Activated CD8-positive, alpha-beta memory T cell treated with anti-CD3 and anti-CD28 coated beads for 48 hours (primary cell): ENCODE results near the gene CAPN5.

Experiments used
- DNase-seq, 3 experiments: peaks; one replicate each; pipeline ENCODE4 v3.0.0-alpha.2; 2020; ENCODE audit warnings: low read depth in 2 of 3, low spot score in 2 of 3

Gene CAPN5

DNA sequence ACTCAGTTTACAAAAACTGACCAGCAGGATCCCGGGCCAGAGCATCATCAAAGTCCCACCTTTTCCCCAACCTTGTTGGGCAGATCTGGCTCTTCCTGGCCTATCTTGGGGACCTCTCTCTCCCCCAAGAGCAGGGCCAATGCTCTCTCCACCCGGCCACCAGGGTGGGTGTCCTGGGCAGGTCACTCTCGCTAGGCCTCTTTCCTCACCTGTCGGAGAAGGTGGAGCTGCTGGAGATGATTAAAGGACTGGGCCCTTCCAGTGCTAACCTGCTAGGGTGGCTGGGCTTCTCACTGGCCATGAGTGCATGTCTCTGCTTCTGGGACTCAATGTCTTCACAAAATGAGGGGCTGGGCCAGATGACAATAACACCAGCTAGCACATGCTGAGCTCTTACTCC is 2.9 kb upstream of the CAPN5 start:
- DNase-seq: no peak

DNA sequence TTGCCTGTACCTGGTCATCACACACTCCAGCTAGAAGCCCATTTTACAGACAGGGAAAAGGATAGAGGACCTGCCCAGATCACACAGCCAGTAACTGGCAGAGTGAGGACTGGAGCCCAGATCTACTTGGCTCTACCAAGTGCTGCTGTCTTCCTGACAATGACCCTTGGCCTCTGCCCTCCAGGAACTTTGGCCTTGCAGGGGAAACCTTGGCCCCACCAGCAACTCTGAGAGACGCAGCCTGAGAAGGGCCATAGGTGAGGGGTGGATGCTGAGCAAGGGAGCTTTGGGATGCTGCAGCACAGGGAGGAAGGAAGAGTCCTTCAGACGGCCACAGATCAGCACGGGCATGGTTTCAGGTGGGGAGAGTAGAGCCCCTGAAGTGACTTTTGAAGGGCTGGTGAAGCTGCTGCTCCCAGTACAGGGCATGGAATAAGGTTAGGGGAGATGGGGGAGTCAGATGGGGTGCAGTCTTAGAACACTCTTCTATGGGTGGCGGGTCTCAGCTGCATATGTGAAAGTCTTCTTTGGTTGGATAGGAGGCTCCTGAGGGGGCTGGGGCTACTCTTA is 2.0 kb upstream of the CAPN5 start:
- DNase-seq: no peak

DNA sequence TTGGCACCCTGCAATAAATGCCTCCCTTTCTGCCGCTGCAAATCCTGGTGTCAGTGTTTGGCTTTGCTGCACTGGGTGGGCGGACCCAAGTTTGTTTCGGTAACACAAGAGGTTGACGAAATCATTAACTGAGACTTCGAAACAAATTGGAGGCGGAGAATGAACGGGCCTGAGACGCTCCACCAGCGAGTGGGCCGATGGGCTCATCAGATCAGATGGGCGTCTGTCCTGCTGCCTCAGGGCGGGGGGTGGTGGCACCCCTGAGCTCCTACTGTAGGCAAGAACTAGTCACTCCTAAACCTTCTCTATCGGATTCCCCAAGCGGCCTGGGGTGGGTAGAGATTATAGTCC is 918 bp upstream of the CAPN5 start:
- DNase-seq: no peak

DNA sequence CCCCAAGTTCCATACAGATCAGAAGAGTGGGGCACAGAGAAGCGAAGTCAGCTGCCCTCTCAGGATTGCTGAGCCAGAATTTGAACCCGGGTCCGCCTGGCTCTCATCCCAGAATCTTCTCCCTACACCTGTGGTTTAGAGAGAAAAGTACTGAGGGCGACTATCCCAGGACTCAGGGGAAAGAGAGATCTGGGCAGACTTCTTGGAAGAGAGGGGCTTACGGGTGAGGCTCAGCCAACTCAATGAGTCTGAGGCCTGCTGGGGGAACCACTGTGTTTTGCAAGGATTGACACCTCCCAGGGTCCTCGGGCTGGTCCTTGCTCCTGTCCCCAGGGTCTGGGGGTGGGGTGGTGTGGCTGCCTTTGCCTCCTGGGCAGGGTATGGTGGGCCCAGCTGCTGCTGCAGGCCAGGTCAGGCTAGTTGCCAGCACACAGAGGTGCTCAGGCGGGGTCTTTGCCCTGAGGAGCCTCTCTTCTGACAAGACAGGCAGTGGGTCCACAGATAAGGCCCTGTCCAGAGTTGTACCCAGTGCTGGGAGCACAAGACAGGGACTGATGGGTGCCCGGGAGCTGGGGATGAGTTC is 1.2 kb downstream of the CAPN5 start:
- DNase-seq: no peak

DNA sequence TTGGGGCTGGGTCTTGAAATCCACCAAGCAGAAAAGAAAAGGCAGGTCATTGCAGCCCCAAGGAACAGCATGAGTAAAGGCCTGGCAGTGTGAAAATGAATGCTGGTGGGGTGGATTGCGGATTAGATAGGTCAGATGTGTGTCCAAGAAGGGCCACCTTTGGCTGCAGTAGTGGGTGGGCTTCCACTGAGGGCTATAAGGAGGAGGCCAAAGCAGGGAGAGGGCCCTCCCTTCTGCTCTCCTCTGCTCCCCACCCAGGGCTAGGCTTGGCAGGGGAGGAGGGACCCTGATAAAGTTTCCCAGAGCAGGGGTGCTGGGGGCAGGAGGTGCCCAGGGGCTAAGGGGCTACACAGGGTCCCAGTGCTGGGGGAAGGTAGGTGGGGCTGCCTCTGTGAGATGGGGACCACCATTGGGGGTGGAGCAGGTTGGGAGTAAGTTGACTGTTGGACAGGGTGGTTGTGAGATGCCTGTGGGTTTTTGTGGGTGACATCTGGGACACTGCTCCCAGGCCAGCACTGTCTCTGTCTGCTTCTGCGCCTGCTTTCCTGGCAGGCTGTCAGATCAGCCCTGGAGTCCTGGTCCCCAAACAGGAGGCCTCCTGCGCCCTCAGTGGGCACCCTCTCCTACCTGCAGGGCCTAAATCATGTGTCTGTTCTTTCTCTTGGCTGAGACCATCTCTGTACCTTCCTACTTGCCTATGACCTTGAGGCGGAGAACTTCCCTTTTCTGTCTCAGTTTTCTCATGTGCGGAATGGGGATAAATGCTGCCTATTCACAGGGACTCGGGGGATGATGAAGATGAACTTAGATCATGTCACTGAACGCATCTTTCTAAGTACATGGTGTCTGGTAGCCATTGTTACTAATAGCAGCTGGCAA is 1.9 kb downstream of the CAPN5 start:
- no peak for DNase-seq

- DNase-seq: no peak
Measured at GRCh38 chr11:77069336-77069968, 2.7 kb downstream of the CAPN5 start.

- DNase-seq: no peak
Measured at GRCh38 chr11:77069969-77070582, 3.3 kb downstream of the CAPN5 start.

GRCh38 chr11:77071077-77071476 is 4.3 kb downstream of the CAPN5 start:
- no peak for DNase-seq

DNA sequence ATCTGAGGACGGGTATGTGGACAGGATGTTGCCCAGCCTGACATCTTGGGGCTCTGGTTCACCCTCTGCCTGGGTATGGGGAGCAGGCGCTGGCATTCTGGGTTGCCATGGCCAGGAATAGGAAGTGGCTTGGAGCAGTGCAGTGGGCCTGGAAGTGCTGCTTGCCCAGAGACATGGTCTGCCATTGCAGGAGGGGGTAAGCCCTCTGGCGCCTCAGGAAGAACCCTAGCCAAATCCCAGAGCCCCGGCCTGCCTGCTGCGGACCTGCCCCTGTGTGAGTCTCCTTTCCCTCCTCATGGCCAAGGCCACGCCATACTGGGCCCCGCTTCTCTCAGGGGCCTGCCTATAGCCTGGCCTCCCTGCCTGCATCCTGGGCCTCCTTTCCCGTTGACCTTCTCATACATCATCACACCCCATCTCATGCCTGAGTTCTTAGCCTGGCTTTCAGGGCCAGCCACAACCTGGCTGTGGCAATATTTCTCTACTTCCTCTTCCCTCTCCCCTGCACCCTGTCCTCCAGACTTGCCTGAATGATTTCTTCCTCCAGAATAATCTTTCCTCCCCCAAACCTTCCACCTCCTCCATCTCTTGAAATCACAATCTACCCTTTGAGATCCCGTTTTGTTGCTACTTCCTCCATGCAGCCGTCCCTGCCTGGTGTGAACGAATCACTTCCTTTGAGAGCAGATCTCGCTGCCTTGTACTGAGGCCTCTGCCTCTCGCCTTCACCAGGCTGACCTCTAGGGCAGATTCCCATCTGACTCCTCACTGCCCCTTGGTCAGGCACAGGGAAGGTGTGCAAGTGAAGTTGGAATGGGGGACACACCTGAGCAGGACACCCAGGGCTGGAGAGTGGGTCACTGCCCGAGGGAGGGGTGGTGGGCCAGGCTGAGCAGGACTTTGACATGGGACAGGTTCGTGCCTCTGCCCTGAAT is 5.2 kb downstream of the CAPN5 start:
- no peak for DNase-seq

GRCh38 chr11:77072851-77073327 is 6.1 kb downstream of the CAPN5 start:
- DNase-seq: no peak

GRCh38 chr11:77073328-77074001 is 6.7 kb downstream of the CAPN5 start:
- no peak for DNase-seq

DNA sequence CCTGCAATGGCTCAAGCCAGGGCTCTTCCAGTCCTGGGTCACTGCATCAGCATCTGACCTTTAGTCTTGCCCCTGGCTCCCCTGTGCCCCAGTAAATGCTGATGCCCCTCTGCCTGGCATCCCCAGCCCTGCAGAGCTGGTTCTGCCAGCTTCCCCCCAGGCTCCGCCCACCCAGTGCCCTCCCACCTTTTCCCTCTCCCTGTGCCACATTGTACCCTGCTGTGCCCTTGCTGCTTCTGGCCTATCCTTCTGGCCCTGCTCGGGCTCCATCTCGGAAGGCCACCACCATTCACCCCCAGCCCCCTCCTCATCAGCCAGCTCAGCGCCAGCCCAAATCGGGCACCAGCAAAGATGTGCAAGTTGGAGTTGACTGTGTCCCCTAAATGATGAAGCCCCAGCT is 7.4 kb downstream of the CAPN5 start:
- DNase-seq: no peak

DNA sequence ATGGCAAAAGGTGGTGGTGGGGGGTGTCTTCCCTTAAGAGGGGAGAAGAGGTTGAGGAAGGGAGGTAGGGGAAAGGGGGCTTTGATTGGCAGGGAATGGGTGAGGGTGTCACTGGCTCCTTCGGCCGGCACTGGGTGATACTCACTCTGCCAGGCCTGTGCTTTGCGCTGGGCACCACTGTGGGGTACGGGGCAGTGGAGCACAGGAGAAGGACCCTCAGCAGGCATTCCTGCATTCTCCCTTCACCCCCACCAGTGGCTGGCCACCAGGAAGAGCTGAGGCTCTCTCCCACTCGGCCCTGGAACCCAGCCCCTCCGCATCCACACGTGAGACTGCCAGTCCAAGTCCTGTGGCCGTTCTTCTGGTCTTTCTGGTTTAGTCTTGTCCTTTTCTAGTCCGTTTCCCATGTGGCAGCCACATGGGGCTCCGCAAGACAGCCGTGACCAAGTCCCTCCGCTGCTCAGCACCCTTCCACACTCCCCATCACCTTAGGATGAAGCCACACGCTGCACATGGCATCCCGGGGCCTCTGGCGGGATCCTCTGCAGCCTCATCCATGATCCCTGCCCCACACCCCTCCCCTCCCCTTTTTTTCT is 8.0 kb downstream of the CAPN5 start:
- DNase-seq: no peak

GRCh38 chr11:77075425-77075905 is 8.7 kb downstream of the CAPN5 start:
- no peak for DNase-seq

DNA sequence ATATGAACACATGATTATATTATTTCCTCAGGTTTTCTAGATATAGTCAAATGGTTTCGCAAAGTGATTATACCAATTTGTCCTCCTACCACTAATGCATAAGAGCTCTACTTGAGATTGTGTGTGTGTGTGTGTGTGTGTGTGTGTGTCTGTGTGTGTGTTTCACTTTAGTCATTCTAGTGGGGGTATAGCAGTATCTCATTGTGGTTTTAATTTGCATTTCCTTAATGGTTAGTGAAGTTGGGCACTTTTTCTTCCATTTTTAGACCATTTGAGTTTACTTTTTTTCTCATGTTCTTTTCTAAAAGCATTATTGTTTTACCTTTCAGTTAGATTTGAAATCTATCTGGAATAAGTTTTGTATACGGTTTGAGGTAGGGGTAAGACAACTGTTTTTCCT is 12.9 kb downstream of the CAPN5 start:
- DNase-seq: no peak

- DNase-seq: no peak
Measured at GRCh38 chr11:77080643-77081210, 14.0 kb downstream of the CAPN5 start.

DNA sequence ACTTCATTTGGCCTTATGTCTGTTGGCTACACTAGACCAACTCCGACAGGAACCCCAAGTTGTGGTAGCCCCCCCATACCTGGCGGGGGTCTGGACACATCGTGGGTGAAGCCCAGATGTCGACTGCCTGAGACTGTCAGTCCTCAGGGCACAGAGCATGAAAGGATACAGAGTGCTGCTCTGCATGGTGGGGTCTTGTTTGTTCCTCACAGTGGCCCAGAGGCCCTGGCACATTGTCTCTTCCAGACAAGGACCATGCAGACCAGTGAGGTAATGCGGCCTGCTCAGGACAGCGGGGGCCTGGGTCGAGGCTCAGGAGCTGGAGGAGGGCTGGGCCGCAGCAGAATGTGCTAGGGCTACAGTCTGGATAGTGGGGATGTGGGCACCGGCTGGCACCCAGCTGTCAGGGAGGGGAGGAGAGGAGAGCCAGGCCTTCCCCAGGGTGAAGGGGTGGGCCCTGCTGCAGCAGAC is 14.6 kb downstream of the CAPN5 start:
- no peak for DNase-seq

DNA sequence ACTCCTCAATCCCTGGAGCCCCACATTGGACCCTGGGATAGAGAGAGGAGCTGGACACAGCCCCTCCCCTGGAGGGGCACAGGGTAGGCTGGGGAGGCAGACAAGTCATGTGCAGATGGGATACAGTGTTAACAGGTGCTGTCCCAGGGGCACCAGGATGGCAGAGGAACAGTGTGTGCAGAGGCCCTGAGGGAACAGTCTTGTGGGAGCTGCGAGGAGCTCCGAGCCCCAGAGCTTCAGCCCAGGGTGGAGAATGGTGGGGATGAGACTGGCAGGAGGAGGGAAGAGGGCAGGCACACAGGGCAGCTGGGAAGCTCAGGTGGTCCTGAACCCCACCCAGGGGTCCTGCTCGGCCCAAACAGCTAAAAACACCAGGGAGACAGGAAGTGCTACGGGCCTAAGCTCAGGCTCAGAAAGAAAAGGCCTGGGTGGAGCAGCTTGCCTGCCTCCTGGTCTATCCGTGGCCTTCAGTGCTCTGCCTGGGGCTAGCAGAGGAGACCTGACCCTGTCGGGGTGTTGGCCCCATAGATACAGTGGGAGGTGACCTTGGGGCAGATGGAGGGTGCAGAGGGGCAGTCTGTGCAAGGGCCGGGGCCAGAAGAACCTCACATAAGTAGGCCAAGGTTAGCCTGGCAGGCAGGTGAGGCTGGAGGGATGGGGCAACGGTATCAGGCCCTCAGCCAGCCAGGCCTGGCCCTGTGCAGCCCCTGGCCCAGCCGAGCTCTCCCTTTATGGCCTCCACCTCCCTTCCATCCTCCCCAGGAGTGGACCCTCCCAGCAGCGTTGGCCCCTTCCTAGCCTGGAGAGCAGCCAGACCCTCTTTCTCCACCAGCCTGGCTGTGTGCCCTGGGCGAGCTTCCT is 15.4 kb downstream of the CAPN5 start:
- no peak for DNase-seq
